ENCODE data around the gene GABPB2.
"Not testable (repeated sequence)": the region's sequence is repeated elsewhere in the genome, so short reads cannot be mapped to it uniquely, and the experiment has no call there.

Gene GABPB2

GRCh38 chr1:151060007-151060656, 10.4 kb upstream of the GABPB2 start, which contains the start of gene MLLT11:
Gene MLLT11 (plus strand): TSS chr1:151060397. CDS start chr1:151067225, 6,828 bp downstream.
- DNase-seq (ENCODE audit: low read depth in 3 of 3): no peak

GRCh38 chr1:151060657-151061421, 9.7 kb upstream of the GABPB2 start:
- DNase-seq (ENCODE audit: low read depth in 3 of 3): no peak

GRCh38 chr1:151061704-151062103, 8.9 kb upstream of the GABPB2 start:
- no peak for DNase-seq (ENCODE audit: low read depth in 3 of 3)

- no peak for DNase-seq (ENCODE audit: low read depth in 3 of 3)
These were observed 7.7 kb upstream of the GABPB2 start for GRCh38 chr1:151062741-151063371.

- DNase-seq (ENCODE audit: low read depth in 3 of 3): no peak
These were observed 5.4 kb upstream of the GABPB2 start for GRCh38 chr1:151065089-151065645.

GRCh38 chr1:151067185-151067584, 3.4 kb upstream of the GABPB2 start:
- no peak for DNase-seq (ENCODE audit: low read depth in 3 of 3)

- DNase-seq (ENCODE audit: low read depth in 3 of 3): no peak
These were observed 1.5 kb upstream of the GABPB2 start for GRCh38 chr1:151069103-151069486.

GRCh38 chr1:151072224-151072623, 1.7 kb downstream of the GABPB2 start:
- DNase-seq (ENCODE audit: low read depth in 3 of 3): no peak

- no peak for DNase-seq (ENCODE audit: low read depth in 3 of 3)
These were observed 15.5 kb downstream of the GABPB2 start for GRCh38 chr1:151085953-151086559.

- not testable (repeated sequence) for DNase-seq (ENCODE audit: low read depth in 3 of 3)
These were observed 26.9 kb downstream of the GABPB2 start for GRCh38 chr1:151097426-151097825.

GRCh38 chr1:151098126-151098525, 27.6 kb downstream of the GABPB2 start:
- no peak for DNase-seq (ENCODE audit: low read depth in 3 of 3)

GRCh38 chr1:151104630-151105029, 34.1 kb downstream of the GABPB2 start:
- no peak for DNase-seq (ENCODE audit: low read depth in 3 of 3)

GRCh38 chr1:151106894-151107293, 36.3 kb downstream of the GABPB2 start:
- no peak for DNase-seq (ENCODE audit: low read depth in 3 of 3)

- DNase-seq (ENCODE audit: low read depth in 3 of 3): no peak
These were observed 37.8 kb downstream of the GABPB2 start for GRCh38 chr1:151108331-151108730.

GRCh38 chr1:151113877-151114276, 43.3 kb downstream of the GABPB2 start:
- DNase-seq (ENCODE audit: low read depth in 3 of 3): no peak

- DNase-seq (ENCODE audit: low read depth in 3 of 3): no peak
These were observed 54.3 kb downstream of the GABPB2 start for GRCh38 chr1:151124763-151125403.

GRCh38 chr1:151128800-151129199, 58.2 kb downstream of the GABPB2 start:
- DNase-seq (ENCODE audit: low read depth in 3 of 3): no peak

GRCh38 chr1:151130987-151131586, 60.5 kb downstream of the GABPB2 start:
- peak; percentile 69 to 85 (median 80) for DNase-seq (ENCODE audit: low read depth in 3 of 3)

- no peak for DNase-seq (ENCODE audit: low read depth in 3 of 3)
These were observed 61.3 kb downstream of the GABPB2 start for GRCh38 chr1:151131701-151132334.

GRCh38 chr1:151132335-151133017, 61.9 kb downstream of the GABPB2 start:
- DNase-seq (ENCODE audit: low read depth in 3 of 3): no peak

Measured in stimulated activated CD4-positive, alpha-beta T cell treated with anti-CD3 and anti-CD28 coated beads, TNF-alpha, amount 100 ng/mL, for 48 hours (primary cell).